ENCODE data around the gene NTN3. TPM values are rescaled to one million over a fixed set of nuclear protein-coding genes. Genes with fewer than 3 reads are reported as not detected.

Gene NTN3
- total RNA-seq, 2 experiments from 2014 or later: not detected

DNA sequence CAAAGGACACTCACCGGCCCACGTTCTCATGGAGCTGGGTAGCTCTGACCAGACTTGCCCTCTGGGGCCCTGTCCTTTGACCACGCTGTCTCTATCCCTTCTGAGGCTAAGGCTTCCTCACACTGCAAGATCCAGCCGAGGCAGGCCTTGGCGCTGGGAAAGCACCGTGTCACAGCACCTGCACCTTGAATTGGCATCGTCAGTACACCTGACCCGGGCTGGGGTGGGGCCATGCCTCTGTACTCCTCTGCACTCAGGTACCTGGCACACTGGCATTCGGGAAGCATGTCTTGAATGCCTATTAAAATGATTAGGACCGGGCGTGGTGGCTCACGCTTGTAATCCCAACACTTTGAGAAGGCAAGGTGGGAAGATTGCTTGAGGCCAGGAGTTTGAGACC lies 9.9 kb downstream of the NTN3 start:
- Mint-ChIP-seq H3K4me1 (ENCODE audit: low read depth) (peaks cover 13% of the 10 kb centered on the region), H3K9me3 (no peaks in the 10 kb centered on the region), H3K36me3 (ENCODE audit: low read depth) (no peaks in the 10 kb centered on the region), H3K27ac (no peak overlapping the region), H3K4me3 (no peak overlapping the region), H3K27me3 (no peaks in the 10 kb centered on the region)
- CTCF ChIA-PET: no interaction called here
- POLR2A ChIA-PET: interaction anchor here (1.7 kb wide), 1 partner anchor 32 kb away, joined by 5 read pairs; no protein-coding TSS in a partner anchor
- TF ChIP-seq, protein P1, sequence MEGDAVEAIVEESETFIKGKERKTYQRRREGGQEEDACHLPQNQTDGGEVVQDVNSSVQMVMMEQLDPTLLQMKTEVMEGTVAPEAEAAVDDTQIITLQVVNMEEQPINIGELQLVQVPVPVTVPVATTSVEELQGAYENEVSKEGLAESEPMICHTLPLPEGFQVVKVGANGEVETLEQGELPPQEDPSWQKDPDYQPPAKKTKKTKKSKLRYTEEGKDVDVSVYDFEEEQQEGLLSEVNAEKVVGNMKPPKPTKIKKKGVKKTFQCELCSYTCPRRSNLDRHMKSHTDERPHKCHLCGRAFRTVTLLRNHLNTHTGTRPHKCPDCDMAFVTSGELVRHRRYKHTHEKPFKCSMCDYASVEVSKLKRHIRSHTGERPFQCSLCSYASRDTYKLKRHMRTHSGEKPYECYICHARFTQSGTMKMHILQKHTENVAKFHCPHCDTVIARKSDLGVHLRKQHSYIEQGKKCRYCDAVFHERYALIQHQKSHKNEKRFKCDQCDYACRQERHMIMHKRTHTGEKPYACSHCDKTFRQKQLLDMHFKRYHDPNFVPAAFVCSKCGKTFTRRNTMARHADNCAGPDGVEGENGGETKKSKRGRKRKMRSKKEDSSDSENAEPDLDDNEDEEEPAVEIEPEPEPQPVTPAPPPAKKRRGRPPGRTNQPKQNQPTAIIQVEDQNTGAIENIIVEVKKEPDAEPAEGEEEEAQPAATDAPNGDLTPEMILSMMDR (IDR thresholded peaks at IDR 0.05): no peak
- DNase-seq: no peak
- no peak for ATAC-seq
- intact Hi-C loops (cut with micrococcal nuclease): no loop called here

DNA sequence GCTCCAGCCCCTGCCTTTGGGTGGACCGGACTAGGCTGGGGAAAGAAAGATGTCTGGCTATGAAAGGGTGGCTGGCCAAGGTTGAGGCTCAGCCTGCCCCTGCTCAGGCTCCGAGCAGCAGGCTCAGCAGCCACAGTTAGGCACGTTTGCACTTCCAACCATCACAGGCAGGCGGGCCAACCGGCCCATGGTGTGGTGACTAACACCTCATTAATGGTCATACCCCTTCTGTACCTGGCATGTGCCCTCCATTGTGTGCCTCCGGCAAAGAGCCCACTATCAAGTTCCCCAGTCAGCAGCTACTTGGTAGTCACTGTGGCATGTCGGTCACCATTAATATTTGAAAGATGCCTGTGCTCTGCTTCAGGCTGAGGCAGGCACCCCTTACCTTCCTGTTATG lies 10.6 kb downstream of the NTN3 start:
- Mint-ChIP-seq H3K4me1 (ENCODE audit: low read depth) (peaks cover 14% of the 10 kb centered on the region), H3K36me3 (ENCODE audit: low read depth) (no peaks in the 10 kb centered on the region), H3K4me3 (no peak overlapping the region), H3K27ac (no peak overlapping the region), H3K27me3 (no peaks in the 10 kb centered on the region), H3K9me3 (no peaks in the 10 kb centered on the region)
- ChIA-PET POLR2A (interaction anchor here (1.3 to 1.7 kb wide), 2 partner anchors 12 to 31 kb away, joined by 3 to 5 read pairs; no protein-coding TSS in a partner anchor), CTCF (no interaction called here)
- TF ChIP-seq, protein P1 (IDR thresholded peaks at IDR 0.05): no peak
- ATAC-seq: no peak
- intact Hi-C loops (cut with micrococcal nuclease): no loop called here
- DNase-seq: no peak

DNA sequence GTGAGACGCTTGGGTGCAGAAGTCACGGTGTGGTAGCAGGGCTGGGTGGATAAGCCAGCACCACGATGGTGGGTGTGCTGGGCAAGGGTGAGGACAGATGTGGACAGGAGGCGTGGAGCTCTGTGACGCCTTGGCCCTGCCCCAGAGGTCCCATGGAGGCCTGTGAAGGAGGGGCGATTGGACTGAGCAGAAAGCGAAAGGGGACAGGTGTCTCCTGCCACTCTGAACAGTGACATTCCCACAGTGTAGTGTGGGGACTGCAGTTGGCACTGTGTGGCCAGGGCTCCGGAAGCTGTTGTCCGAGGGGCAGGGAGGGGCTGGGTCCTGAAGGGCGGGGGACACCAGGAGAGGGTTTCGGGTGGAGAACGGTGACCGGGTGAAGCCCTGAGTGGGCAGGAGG lies 11.2 kb downstream of the NTN3 start:
- Mint-ChIP-seq H3K4me3 (no peak overlapping the region), H3K27ac (no peak overlapping the region), H3K4me1 (ENCODE audit: low read depth) (peaks cover 18% of the 10 kb centered on the region), H3K36me3 (ENCODE audit: low read depth) (no peaks in the 10 kb centered on the region), H3K27me3 (no peaks in the 10 kb centered on the region), H3K9me3 (no peaks in the 10 kb centered on the region)
- ATAC-seq (no peak), DNase-seq (no peak)
- CTCF ChIA-PET: no interaction called here
- POLR2A ChIA-PET: interaction anchor here (0.8 to 1.3 kb wide), 2 partner anchors 12 to 33 kb away, joined by 3 to 4 read pairs; no protein-coding TSS in a partner anchor
- TF ChIP-seq, protein P1 (IDR thresholded peaks at IDR 0.05): no peak
- intact Hi-C loops (cut with micrococcal nuclease): no loop called here

DNA sequence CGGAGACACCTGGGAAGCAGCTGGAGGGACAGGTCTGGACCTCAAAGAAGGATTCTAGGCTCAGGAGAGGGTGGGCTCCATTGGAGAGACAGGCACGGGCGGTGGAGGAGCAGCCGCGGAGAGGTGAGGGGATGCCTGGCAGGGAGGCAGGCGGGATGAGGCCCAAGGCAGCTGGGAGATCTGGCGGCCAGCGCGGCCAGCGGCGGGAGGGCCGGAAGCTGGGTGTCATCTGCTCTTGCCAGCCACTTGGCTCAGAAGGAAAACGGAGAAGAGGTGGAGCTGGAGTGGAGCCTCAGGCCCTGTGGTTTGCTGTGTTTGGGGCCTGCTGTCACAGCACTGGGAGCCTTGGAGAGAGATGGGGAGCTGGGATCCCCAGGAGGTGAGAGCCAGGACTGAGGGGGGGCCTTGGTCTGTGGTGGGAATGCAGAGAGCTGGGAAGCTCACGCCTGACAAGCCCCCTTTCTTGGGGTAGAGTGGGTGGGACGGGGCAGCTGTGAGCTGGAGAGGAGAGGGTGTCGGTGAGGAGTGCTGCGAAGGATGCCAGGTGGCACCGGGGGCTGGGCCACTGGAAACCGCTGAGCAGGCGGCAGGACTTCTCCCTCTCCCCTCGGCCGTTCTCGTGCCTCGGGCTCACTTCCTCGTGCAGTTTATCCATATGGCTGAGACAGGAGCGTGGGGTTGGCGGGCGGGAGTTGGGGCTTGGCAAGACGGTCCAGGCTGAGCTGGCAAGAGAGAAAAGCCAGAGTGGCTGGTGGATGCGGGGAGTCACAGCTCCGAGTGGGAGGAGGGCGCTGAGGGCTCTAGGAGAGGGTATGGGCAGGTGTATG lies 11.8 kb downstream of the NTN3 start:
- DNase-seq (no peak), ATAC-seq (no peak)
- no peaks in the 10 kb centered on the region for H3K9me3 Mint-ChIP-seq
- H3K27me3 Mint-ChIP-seq: no peaks in the 10 kb centered on the region
- ChIA-PET CTCF (no interaction called here), POLR2A (interaction anchor here (0.8 to 1.3 kb wide), 2 partner anchors 13 to 32 kb away, joined by 3 to 4 read pairs; no protein-coding TSS in a partner anchor)
- no peak overlapping the region for H3K4me3 Mint-ChIP-seq
- TF ChIP-seq, protein P1 (IDR thresholded peaks at IDR 0.05): no peak
- H3K36me3 Mint-ChIP-seq (ENCODE audit: low read depth): no peaks in the 10 kb centered on the region
- H3K4me1 Mint-ChIP-seq (ENCODE audit: low read depth): peaks cover 18% of the 10 kb centered on the region
- H3K27ac Mint-ChIP-seq: no peak overlapping the region
- intact Hi-C loops (cut with micrococcal nuclease): no loop called here
